Measurements from ENCODE around the gene PTPN14.

DNA sequence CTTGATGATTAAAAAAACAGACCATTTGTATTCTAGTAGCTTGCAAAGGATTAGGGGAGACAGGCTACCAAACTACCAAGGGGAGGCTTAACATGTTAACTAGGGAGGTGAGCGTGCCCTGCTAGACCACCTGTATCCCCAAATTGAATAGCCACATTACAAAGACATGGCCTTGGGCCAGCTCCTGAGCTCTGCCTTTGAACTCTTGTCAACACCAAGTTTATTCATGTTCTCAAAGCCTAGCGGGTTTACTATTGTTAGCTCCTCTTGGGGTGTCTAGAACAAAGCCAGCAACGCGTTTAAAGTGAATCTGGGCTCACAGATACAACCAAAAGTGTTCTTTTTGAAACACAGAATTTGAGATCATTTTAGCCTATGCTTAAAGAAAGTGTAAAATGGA is 234.1 kb downstream of the PTPN14 start:
- TF ChIP-seq, protein P1, sequence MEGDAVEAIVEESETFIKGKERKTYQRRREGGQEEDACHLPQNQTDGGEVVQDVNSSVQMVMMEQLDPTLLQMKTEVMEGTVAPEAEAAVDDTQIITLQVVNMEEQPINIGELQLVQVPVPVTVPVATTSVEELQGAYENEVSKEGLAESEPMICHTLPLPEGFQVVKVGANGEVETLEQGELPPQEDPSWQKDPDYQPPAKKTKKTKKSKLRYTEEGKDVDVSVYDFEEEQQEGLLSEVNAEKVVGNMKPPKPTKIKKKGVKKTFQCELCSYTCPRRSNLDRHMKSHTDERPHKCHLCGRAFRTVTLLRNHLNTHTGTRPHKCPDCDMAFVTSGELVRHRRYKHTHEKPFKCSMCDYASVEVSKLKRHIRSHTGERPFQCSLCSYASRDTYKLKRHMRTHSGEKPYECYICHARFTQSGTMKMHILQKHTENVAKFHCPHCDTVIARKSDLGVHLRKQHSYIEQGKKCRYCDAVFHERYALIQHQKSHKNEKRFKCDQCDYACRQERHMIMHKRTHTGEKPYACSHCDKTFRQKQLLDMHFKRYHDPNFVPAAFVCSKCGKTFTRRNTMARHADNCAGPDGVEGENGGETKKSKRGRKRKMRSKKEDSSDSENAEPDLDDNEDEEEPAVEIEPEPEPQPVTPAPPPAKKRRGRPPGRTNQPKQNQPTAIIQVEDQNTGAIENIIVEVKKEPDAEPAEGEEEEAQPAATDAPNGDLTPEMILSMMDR (IDR thresholded peaks at IDR 0.05; ENCODE audit: low read depth, low read length), result no peak
- no peak for TF ChIP-seq EZH2phosphoT487 (IDR thresholded peaks at IDR 0.05; ENCODE audit: low read depth)
